GM18517 (cell line): Measurements from ENCODE around the gene DNAJB9.
A peak's percentile ranks its signal among the peaks of the same experiment; 100 is the strongest.
"Not testable (repeated sequence)": the region's sequence is repeated elsewhere in the genome, so short reads cannot be mapped to it uniquely, and the experiment has no call there.

Source experiments
- ATAC-seq: cut with Tn5 transposase; IDR thresholded peaks from one replicate; pipeline ENCODE4 v1.9.1; 2021; ENCODE audit warnings: mild to moderate bottlenecking, moderate library complexity; ENCODE audit not compliant: unreplicated experiment

Gene DNAJB9

GRCh38 chr7:108569381-108570145 is at the start of gene DNAJB9, which contains the start of gene THAP5:
Gene DNAJB9 (plus strand): TSS chr7:108569874. CDS start chr7:108571727, 1,853 bp downstream.
Gene THAP5 (minus strand): TSS chr7:108569706. CDS start chr7:108569569, 137 bp downstream.
- ATAC-seq, result peak; percentile 94

GRCh38 chr7:108522780-108523179 is 46.9 kb upstream of the DNAJB9 start:
- ATAC-seq, result no peak

GRCh38 chr7:108525327-108525984 is 44.2 kb upstream of the DNAJB9 start:
- peak; percentile 41 for ATAC-seq

- ATAC-seq, result peak; percentile 96
Measured at GRCh38 chr7:108525985-108526767, 43.5 kb upstream of the DNAJB9 start, which contains the start of gene PNPLA8. Gene PNPLA8 (minus strand): TSS chr7:108526135. CDS start chr7:108515491, 10,644 bp downstream.

- no peak for ATAC-seq
Measured at GRCh38 chr7:108526768-108527017, 43.0 kb upstream of the DNAJB9 start.

GRCh38 chr7:108528183-108528712 is 41.4 kb upstream of the DNAJB9 start:
- no peak for ATAC-seq

- no peak for ATAC-seq
Measured at GRCh38 chr7:108529341-108529740, 40.3 kb upstream of the DNAJB9 start.

- no peak for ATAC-seq
Measured at GRCh38 chr7:108533712-108534111, 36.0 kb upstream of the DNAJB9 start.

- ATAC-seq, result no peak
Measured at GRCh38 chr7:108535257-108535656, 34.4 kb upstream of the DNAJB9 start.

GRCh38 chr7:108535744-108536143 is 33.9 kb upstream of the DNAJB9 start:
- ATAC-seq, result no peak

- ATAC-seq, result no peak
Measured at GRCh38 chr7:108537229-108537628, 32.4 kb upstream of the DNAJB9 start.

- ATAC-seq, result not testable (repeated sequence)
Measured at GRCh38 chr7:108538236-108538635, 31.4 kb upstream of the DNAJB9 start.

- ATAC-seq, result not testable (repeated sequence)
Measured at GRCh38 chr7:108538685-108539084, 31.0 kb upstream of the DNAJB9 start.

GRCh38 chr7:108541478-108541877 is 28.2 kb upstream of the DNAJB9 start:
- ATAC-seq, result no peak

- not testable (repeated sequence) for ATAC-seq
Measured at GRCh38 chr7:108548141-108548896, 21.4 kb upstream of the DNAJB9 start.

- not testable (repeated sequence) for ATAC-seq
Measured at GRCh38 chr7:108556665-108557064, 13.0 kb upstream of the DNAJB9 start.

GRCh38 chr7:108557191-108557590 is 12.5 kb upstream of the DNAJB9 start:
- no peak for ATAC-seq

GRCh38 chr7:108557617-108558016 is 12.1 kb upstream of the DNAJB9 start:
- no peak for ATAC-seq

GRCh38 chr7:108559253-108559652 is 10.4 kb upstream of the DNAJB9 start:
- ATAC-seq, result no peak

- no peak for ATAC-seq
Measured at GRCh38 chr7:108561047-108561619, 8.5 kb upstream of the DNAJB9 start.
